Left lung (tissue), 10 donors: ENCODE data around the gene EVL. TPM values are rescaled to one million over a fixed set of nuclear protein-coding genes. Genes with fewer than 3 reads are reported as not detected.
A peak's percentile ranks its signal among the peaks of the same experiment; 100 is the strongest.

ENCODE experiments used
- ATAC-seq: fragments of 200-7000 bp; cut with Tn5 transposase; one replicate; pipeline ENCODE4 v1.9.1; 2020; ENCODE audit warnings: moderate library complexity
- DNase-seq, 4 donors: peaks; one replicate each; pipeline ENCODE4 v3.0.0-alpha.2; 2013 to 2020
- H3K27ac ChIP-seq, 2 donors: fragments of 200-600 bp; sonication (generic) in 1 of 2; one replicate each; pipeline versions ENCODE4 v1.5.0 to v1.8.0; 2020 to 2021
- H3K27me3 ChIP-seq, 2 donors: fragments of 200-600 bp; sonication (generic) in 1 of 2; one replicate each; pipeline versions ENCODE4 v1.5.0 to v1.8.0; 2020 to 2021
- H3K36me3 ChIP-seq, 2 donors: fragments of 200-600 bp; sonication (generic) in 1 of 2; one replicate each; pipeline versions ENCODE4 v1.5.0 to v1.8.0; 2020 to 2021
- H3K4me1 ChIP-seq, 2 donors: fragments of 200-600 bp; one replicate each; pipeline ENCODE4 v1.8.0; 2021
- H3K4me3 ChIP-seq, 2 donors: fragments of 200-600 bp; sonication (generic) in 1 of 2; one replicate each; pipeline versions ENCODE4 v1.5.0 to v1.8.0; 2020 to 2021; ENCODE audit warnings: mild to moderate bottlenecking in 1 of 2
- H3K9me3 ChIP-seq, 2 donors: fragments of 200-600 bp; sonication (generic) in 1 of 2; one replicate each; pipeline versions ENCODE4 v1.5.0 to v1.8.0; 2020 to 2021
- intact Hi-C, 2 donors: fragments of 100-400 bp; cut with DNase I; formaldehyde crosslinking; loops; one replicate each; pipeline versions ENCODE4 v1.11.2 to v1.14.2; 2022
- polyA plus RNA-seq, 6 donors: library from polyadenylated mRNA; unstranded; fragments of 120-200 nt; gene quantifications; one replicate each; pipeline ENCODE4 v1.2.1, GENCODE V29; 2013; ENCODE audit not compliant: insufficient read length in 6 of 6
- total RNA-seq, 2 donors: library from RNA; stranded (reverse); fragmentation: NEBNext Ultra II Directional; extraction: Animal tissue kit (Norgen Biotek cat#: 25700); gene quantifications; one replicate each; pipeline ENCODE4 v1.2.1, GENCODE V29; 2021
- TF ChIP-seq, protein P1 (sequence below), 2 donors: fragments of 200-600 bp; sonication (generic) in 1 of 2; IDR thresholded peaks; one replicate each; pipeline versions ENCODE4 v1.5.0 to v1.8.0; 2021; ENCODE audit warnings: antibody characterized with exemption in 2 of 2
- donor health status: DM: no; HTN: yes; CAD: no.
- donor health status: DM: no; HTN: no; CAD: no.

Gene EVL
- total and polyA plus RNA-seq, 8 donors = 60.2 to 264 (median 197) TPM

- no peaks in the 10 kb centered on the region for H3K9me3 ChIP-seq
- H3K4me1 ChIP-seq = peaks cover 6 to 14% of the 10 kb centered on the region in 2 donors
- no peaks in the 10 kb centered on the region for H3K36me3 ChIP-seq
- intact Hi-C loops = no loop called here
- DNase-seq (no peak), ATAC-seq (no peak)
- no peaks in the 10 kb centered on the region for H3K27me3 ChIP-seq
- TF ChIP-seq, protein P1, sequence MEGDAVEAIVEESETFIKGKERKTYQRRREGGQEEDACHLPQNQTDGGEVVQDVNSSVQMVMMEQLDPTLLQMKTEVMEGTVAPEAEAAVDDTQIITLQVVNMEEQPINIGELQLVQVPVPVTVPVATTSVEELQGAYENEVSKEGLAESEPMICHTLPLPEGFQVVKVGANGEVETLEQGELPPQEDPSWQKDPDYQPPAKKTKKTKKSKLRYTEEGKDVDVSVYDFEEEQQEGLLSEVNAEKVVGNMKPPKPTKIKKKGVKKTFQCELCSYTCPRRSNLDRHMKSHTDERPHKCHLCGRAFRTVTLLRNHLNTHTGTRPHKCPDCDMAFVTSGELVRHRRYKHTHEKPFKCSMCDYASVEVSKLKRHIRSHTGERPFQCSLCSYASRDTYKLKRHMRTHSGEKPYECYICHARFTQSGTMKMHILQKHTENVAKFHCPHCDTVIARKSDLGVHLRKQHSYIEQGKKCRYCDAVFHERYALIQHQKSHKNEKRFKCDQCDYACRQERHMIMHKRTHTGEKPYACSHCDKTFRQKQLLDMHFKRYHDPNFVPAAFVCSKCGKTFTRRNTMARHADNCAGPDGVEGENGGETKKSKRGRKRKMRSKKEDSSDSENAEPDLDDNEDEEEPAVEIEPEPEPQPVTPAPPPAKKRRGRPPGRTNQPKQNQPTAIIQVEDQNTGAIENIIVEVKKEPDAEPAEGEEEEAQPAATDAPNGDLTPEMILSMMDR (IDR thresholded peaks at IDR 0.05) = no peak
- H3K4me3 ChIP-seq = no peak overlapping the region
- no peak overlapping the region for H3K27ac ChIP-seq
Observed at GRCh38 chr14:100018482-100018881, 46.7 kb upstream of the EVL start.

DNA sequence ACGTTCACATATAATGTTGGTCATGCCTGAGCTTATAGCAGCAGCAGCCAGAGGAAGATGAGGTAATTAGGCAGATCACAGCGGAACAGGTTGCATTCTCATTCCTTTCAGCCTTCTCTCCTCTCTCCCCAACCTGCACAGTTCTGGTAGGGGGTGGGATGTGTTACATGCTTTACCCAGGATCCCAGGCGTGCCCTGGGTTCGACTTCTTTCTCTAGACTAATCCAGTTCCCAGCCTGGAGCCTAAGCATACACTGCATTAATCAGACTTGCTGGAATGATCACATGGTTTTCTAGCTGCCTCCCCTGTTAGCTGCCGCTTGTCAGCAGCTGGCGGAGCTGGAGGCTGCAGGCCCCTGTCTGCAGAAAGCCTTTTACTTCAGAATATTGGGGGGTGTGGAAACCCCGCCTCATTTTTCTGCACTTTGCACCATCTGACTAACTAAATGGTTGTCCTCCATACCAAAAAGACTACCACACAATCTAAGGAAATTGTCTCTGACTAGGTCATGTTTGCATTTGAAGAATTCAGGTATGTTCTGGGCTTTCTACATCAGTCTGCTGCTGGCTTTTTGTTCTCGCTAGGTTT lies 46.0 kb upstream of the EVL start:
- intact Hi-C loops = no loop called here
- ATAC-seq = peak; percentile 45
- no peaks in the 10 kb centered on the region for H3K27me3 ChIP-seq
- peak in 1 of 4 donors; percentile 67 for DNase-seq
- no peaks in the 10 kb centered on the region for H3K9me3 ChIP-seq
- H3K27ac ChIP-seq = no peak overlapping the region
- TF ChIP-seq, protein P1 (IDR thresholded peaks at IDR 0.05) = no peak
- H3K36me3 ChIP-seq = no peaks in the 10 kb centered on the region
- no peak overlapping the region for H3K4me3 ChIP-seq
- peaks cover 6 to 14% of the 10 kb centered on the region in 2 donors for H3K4me1 ChIP-seq

DNA sequence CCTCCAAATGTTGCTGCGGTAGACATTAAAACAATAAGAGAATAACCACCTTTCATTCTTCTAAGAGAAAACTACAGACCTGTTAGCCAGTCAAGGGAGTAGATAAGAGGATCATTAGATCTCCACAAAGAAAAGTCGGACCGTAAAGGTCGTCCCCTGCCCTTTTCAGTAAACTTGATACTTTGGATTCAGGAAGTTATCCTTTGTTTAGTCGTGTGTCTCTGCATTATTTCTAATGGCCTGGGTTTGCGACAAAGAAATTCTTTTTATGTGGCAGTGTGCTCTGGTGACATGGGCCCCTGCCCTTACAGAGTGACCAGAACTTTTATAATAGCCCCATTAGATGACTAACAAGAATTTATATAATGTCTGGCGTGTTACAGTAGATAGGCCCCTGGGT lies 44.6 kb upstream of the EVL start:
- no peak overlapping the region for H3K4me3 ChIP-seq
- intact Hi-C loops = no loop called here

GRCh38 chr14:100022772-100023451 lies 42.3 kb upstream of the EVL start:
- intact Hi-C loops = no loop called here
- TF ChIP-seq, protein P1 (IDR thresholded peaks at IDR 0.05) = no peak
- H3K4me3 ChIP-seq = no peak overlapping the region
- H3K36me3 ChIP-seq = no peaks in the 10 kb centered on the region
- ATAC-seq = peak; percentile 18
- no peak overlapping the region for H3K27ac ChIP-seq
- no peaks in the 10 kb centered on the region for H3K9me3 ChIP-seq
- H3K4me1 ChIP-seq = peaks cover 2 to 8% of the 10 kb centered on the region in 2 donors
- no peaks in the 10 kb centered on the region for H3K27me3 ChIP-seq
- DNase-seq = no peak

More for the DNA sequence above, 44.6 kb upstream of the EVL start:
- Histone ChIP-seq H3K27me3 (no peaks in the 10 kb centered on the region), H3K4me1 (peaks cover 7 to 10% of the 10 kb centered on the region in 2 donors), H3K9me3 (no peaks in the 10 kb centered on the region), H3K36me3 (no peaks in the 10 kb centered on the region), H3K27ac (no peak overlapping the region)
- DNase-seq (no peak), ATAC-seq (no peak)
- TF ChIP-seq, protein P1 (IDR thresholded peaks at IDR 0.05) = no peak

- Histone ChIP-seq H3K9me3 (no peaks in the 10 kb centered on the region), H3K4me1 (peaks cover 2 to 6% of the 10 kb centered on the region in 2 donors), H3K27ac (no peak overlapping the region), H3K36me3 (no peaks in the 10 kb centered on the region), H3K4me3 (no peak overlapping the region), H3K27me3 (no peaks in the 10 kb centered on the region)
- intact Hi-C loops = no loop called here
- DNase-seq = peak in 2 of 4 donors; percentile 42 to 51
- ATAC-seq = peak; percentile 95
- TF ChIP-seq, protein P1 (IDR thresholded peaks at IDR 0.05) = no peak
Observed at GRCh38 chr14:100025111-100025510, 40.1 kb upstream of the EVL start.
